Vagina (tissue), 2 donors: Measurements from ENCODE around the gene PTPRG.

Experiments used
- CTCF ChIP-seq, 3 experiments: fragments of 450-650 bp in 2 of 3; fragments of 200-600 bp in 1 of 3; sonication (generic) in 1 of 3; IDR thresholded peaks; one replicate each; pipeline ENCODE4 v1.5.1; 2017 to 2019; ENCODE audit warnings: antibody characterized with exemption in 3 of 3, mild to moderate bottlenecking in 2 of 3, moderate library complexity in 2 of 3
- POLR2A ChIP-seq, 2 donors: fragments of 450-650 bp; IDR thresholded peaks; one replicate each; pipeline ENCODE4 v1.6.1; 2017; ENCODE audit warnings: antibody characterized with exemption in 2 of 2, mild to moderate bottlenecking in 2 of 2, moderate library complexity in 2 of 2
- POLR2AphosphoS5 ChIP-seq, 2 donors: sonication (generic); formaldehyde crosslinking; IDR thresholded peaks; one replicate each; pipeline ENCODE4 v1.9.0; 2017; ENCODE audit warnings: antibody characterized with exemption in 2 of 2, mild to moderate bottlenecking in 2 of 2, low read depth in 1 of 2; ENCODE audit not compliant: insufficient read depth in 1 of 2

- TF ChIP-seq CTCF (IDR thresholded peaks at IDR 0.05) = no peak
- TF ChIP-seq POLR2AphosphoS5 (IDR thresholded peaks at IDR 0.05; ENCODE audit: insufficient read depth in 1 of 2, low read depth in 1 of 2) = no peak
- TF ChIP-seq POLR2A (IDR thresholded peaks at IDR 0.05) = no peak
Measured at GRCh38 chr3:61812085-61812484, 250.7 kb downstream of the PTPRG start.
